BJ (cell line): ENCODE measurements around the gene ZNF804B. TPM values are rescaled to one million over a fixed set of nuclear protein-coding genes. Genes with fewer than 3 reads are reported as not detected.
"Not testable (repeated sequence)": the region's sequence is repeated elsewhere in the genome, so short reads cannot be mapped to it uniquely, and the experiment has no call there.

ENCODE experiments used
- CTCF ChIA-PET: fragments of 350-600 bp; formaldehyde crosslinking; extraction: SDS; loops from one replicate; lab custom pipeline; 2021; ENCODE audit warnings: antibody characterized with exemption, inconsistent platforms; lab: Yijun Ruan, JAX
- POLR2A ChIA-PET: fragments of 300-600 bp; sonication (Branson Sonifier 250); formaldehyde crosslinking; extraction: SDS; loops from one replicate; lab custom pipeline; 2021; ENCODE audit warnings: antibody characterized with exemption; lab: Charles Lee
- DNase-seq: peaks from one replicate; pipeline ENCODE4 v3.0.0-alpha.2; 2011; ENCODE audit warnings: low read depth
- H3K27me3 ChIP-seq: 2 replicates; pipeline ENCODE4 v1.6.0; 2011; ENCODE audit warnings: low read length; ENCODE audit not compliant: control insufficient read depth, insufficient read depth
- H3K36me3 ChIP-seq: 2 replicates; pipeline ENCODE4 v1.5.1; 2011; ENCODE audit warnings: low read length; ENCODE audit not compliant: control insufficient read depth, insufficient read depth
- H3K4me3 ChIP-seq: 2 replicates; pipeline ENCODE4 v1.5.1; 2011; ENCODE audit warnings: low read depth, mild to moderate bottlenecking, control low read depth, low read length
- polyA plus RNA-seq: library from polyadenylated mRNA; depleted of rRNA; stranded (reverse); fragments of >200 nt; gene quantifications from 2 replicates; pipeline ENCODE4 v1.2.3, GENCODE V29; 2011
- TF ChIP-seq, protein P1 (sequence below): IDR thresholded peaks from 2 replicates; pipeline ENCODE4 v1.5.1; 2011; ENCODE audit warnings: low read depth, mild to moderate bottlenecking, control low read depth, inconsistent platforms, low read length, moderate library complexity; ENCODE audit not compliant: insufficient read depth

Gene ZNF804B
- polyA plus RNA-seq, 1 experiment: not detected

DNA sequence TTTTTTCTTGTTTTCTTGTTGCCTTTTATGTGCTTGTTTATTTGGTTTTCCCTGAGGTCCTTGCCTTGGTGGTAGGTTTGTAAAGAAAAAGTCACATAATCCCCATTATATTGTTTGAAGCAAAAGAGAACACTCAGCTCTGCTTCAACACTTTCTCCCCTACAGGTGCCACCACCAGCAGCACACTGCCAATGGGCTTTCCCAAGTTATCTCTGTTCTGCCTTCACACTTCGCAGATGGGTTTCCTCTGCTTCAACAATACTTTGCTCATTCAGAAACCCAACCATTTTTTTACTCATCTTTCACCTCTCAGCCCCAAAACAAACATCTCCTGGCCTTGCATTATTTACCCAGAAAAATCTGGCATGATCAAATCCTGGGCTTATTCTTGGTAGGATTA is 411.1 kb downstream of the ZNF804B start:
- POLR2A ChIA-PET: no interaction called here
- H3K4me3 ChIP-seq: no peak overlapping the region
- CTCF ChIA-PET: no interaction called here

DNA sequence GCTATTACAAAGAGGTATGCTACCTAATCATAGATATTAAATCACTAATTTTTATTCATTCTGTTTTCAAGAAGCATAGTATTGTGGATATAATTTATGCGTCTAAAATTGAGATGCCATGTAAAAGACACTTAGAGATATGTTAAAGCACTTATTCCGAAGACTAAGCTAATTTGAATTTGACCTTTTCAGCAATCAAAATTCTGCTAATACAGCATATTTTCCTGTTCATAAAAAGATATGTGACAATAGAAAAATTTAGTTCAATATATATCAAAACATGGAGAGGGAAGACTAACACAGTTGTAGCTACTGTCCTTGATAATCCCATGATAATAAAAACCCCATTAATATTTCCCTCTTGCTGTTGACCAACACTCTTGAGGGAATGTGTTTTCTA is 422.6 kb downstream of the ZNF804B start:
- POLR2A ChIA-PET: no interaction called here

More for the DNA sequence above, 411.1 kb downstream of the ZNF804B start:
- Histone ChIP-seq H3K36me3 (no peaks in the 10 kb centered on the region), H3K27me3 (no peaks in the 10 kb centered on the region)
- TF ChIP-seq, protein P1, sequence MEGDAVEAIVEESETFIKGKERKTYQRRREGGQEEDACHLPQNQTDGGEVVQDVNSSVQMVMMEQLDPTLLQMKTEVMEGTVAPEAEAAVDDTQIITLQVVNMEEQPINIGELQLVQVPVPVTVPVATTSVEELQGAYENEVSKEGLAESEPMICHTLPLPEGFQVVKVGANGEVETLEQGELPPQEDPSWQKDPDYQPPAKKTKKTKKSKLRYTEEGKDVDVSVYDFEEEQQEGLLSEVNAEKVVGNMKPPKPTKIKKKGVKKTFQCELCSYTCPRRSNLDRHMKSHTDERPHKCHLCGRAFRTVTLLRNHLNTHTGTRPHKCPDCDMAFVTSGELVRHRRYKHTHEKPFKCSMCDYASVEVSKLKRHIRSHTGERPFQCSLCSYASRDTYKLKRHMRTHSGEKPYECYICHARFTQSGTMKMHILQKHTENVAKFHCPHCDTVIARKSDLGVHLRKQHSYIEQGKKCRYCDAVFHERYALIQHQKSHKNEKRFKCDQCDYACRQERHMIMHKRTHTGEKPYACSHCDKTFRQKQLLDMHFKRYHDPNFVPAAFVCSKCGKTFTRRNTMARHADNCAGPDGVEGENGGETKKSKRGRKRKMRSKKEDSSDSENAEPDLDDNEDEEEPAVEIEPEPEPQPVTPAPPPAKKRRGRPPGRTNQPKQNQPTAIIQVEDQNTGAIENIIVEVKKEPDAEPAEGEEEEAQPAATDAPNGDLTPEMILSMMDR: no peak
- no peak for DNase-seq

DNA sequence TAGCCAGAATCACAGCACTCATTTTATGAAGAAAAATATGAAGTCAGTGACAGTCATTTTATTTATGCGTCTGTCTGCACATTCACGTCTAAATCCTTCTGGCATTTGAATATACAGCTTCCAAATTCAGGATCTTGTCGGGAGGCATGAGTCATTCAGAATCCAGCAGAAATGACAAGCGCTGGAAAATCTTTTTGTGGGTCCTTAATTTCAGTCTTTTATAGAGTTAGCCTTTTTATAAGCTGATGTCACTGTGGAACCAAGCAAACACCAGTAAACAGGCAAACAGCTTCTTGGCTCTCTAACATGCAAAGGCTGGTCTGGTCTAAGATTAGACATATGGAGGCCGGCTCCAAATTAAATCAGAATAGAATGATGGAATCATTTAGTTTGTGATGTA is 424.2 kb downstream of the ZNF804B start:
- H3K27me3 ChIP-seq: no peaks in the 10 kb centered on the region
- ChIA-PET CTCF (no interaction called here), POLR2A (no interaction called here)
- TF ChIP-seq, protein P1: no peak
- H3K36me3 ChIP-seq: no peaks in the 10 kb centered on the region
- H3K4me3 ChIP-seq: no peak overlapping the region
- DNase-seq: no peak

More for the DNA sequence above, 422.6 kb downstream of the ZNF804B start:
- TF ChIP-seq, protein P1: no peak
- DNase-seq: no peak
- CTCF ChIA-PET: no interaction called here
- no peak overlapping the region for H3K4me3 ChIP-seq
- no peaks in the 10 kb centered on the region for H3K27me3 ChIP-seq
- H3K36me3 ChIP-seq: no peaks in the 10 kb centered on the region

DNA sequence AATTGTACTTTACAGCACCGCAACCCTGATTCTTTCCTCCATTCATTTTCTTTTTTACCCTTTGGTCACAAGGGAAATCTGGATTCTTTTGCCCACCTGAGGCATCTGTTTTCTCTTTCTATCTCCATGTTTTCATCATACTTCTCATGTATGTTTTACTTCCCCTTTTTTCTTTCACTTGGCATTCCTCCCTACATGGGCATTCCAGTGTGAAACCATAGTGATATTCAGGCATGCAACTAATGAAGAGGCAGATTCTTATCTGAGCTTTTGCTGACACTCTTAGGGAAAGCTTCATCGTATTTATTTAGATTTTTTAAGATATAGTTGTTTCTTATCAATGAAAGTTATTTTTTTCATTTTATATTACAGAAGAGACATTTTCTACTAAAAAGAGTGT is 441.3 kb downstream of the ZNF804B start:
- no peaks in the 10 kb centered on the region for H3K27me3 ChIP-seq
- CTCF ChIA-PET: no interaction called here
- no peaks in the 10 kb centered on the region for H3K36me3 ChIP-seq
- no peak overlapping the region for H3K4me3 ChIP-seq
- no peak for DNase-seq
- POLR2A ChIA-PET: no interaction called here
- TF ChIP-seq, protein P1: no peak

DNA sequence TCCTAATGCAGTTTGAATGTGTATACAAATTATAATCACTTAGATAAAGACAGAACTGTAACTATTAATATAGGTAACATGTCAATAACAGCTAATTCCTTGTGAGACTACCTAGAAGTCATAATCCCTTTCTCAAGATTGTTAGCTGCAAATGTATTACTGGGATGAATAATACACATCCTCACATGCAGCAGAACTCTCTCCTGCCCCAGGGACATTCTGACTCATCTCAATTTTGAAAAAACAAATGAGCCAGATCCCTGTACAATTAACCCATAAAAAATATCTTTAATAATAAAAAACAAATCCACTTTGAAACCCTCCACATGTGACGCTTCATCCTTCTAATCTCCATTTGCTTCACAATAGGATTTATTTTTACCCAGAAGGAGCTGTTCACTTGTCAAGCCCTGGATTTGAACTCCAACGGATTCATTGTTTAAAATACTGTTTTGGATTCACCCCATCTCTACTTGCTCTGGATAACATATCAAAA is 464.4 kb downstream of the ZNF804B start:
- POLR2A ChIA-PET: no interaction called here
- Histone ChIP-seq H3K4me3 (no peak overlapping the region), H3K36me3 (no peaks in the 10 kb centered on the region), H3K27me3 (no peaks in the 10 kb centered on the region)
- no peak for DNase-seq
- TF ChIP-seq, protein P1: no peak
- CTCF ChIA-PET: interaction anchor here (0.6 to 1.1 kb wide), 2 partner anchors 13 to 36 kb away, joined by 3 read pairs; no protein-coding TSS in a partner anchor

DNA sequence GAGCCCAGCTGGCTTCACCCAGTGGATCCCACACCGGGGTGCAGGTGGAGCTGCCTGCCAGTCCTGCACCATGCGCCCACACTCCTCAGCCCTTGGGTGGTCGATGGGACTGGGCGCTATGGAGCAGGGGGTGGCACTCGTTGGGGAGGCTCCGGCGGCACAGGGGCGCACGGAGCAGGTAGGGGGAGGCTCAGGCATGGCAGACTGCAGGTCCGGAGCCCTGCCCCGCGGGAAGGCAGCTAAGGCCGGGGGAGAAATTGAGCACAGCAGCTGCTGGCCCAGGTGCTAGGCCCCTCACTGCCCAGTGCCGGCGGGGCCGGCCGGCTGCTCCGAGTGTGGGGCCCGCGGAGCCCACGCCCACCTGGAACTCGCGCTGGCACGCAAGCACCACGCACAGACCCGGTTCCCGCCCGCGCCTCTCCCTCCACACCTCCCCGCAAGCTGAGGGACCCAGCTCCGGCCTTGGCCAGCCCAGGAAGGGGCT is 469.2 kb downstream of the ZNF804B start:
- H3K36me3 ChIP-seq, H3K27me3 ChIP-seq, H3K4me3 ChIP-seq, CTCF ChIA-PET, POLR2A ChIA-PET, DNase-seq: not testable (repeated sequence)
